Mammary epithelial cell (primary cell): ENCODE results near the gene NRG3.

ENCODE experiments used
- CTCF ChIP-seq, 2 donors: IDR thresholded peaks in 1 of 2; conservative IDR thresholded peaks in 1 of 2; 2 replicates each; pipeline ENCODE4 v1.5.1; 2011 to 2012; ENCODE audit warnings: inconsistent platforms in 2 of 2, low read length in 2 of 2, mild to moderate bottlenecking in 2 of 2, control low read depth in 1 of 2, low read depth in 1 of 2; ENCODE audit not compliant: insufficient read depth in 1 of 2; ENCODE audit errors: extremely low read depth in 1 of 2
- EZH2 ChIP-seq: IDR thresholded peaks from 2 replicates; pipeline ENCODE4 v1.6.1; 2012; ENCODE audit warnings: low read length, inconsistent platforms, borderline replicate concordance

- TF ChIP-seq EZH2 (no peak), CTCF (conservative IDR thresholded peaks at IDR 0.05 in 1 of 2, IDR thresholded peaks at IDR 0.05 in 1 of 2; ENCODE audit: extremely low read depth in 1 of 2, insufficient read depth in 1 of 2, low read depth in 1 of 2, low read length in 2 of 2) (no peak)
Observed at GRCh38 chr10:82353381-82353780, 478.4 kb downstream of the NRG3 start.
